ENCODE data around the gene HAT1. TPM values are rescaled to one million over a fixed set of nuclear protein-coding genes. Genes with fewer than 3 reads are reported as not detected.
A peak's percentile ranks its signal among the peaks of the same experiment; 100 is the strongest.

The HAT1 gene
- total RNA-seq, 1 donor from 2014 or later, result 41.2 TPM

GRCh38 chr2:171939058-171939742 lies 16.9 kb downstream of the HAT1 start:
- H3K4me3 Mint-ChIP-seq (ENCODE audit: low read depth), result no peak overlapping the region

GRCh38 chr2:171939743-171940071 lies 17.4 kb downstream of the HAT1 start:
- Mint-ChIP-seq H3K9me3 (ENCODE audit: low read depth) (peaks cover 9% of the 10 kb centered on the region), H3K4me1 (ENCODE audit: low read depth) (peaks cover 3% of the 10 kb centered on the region), H3K4me3 (ENCODE audit: low read depth) (no peak overlapping the region), H3K27ac (peak overlapping the region; percentile 12), H3K27me3 (no peaks in the 10 kb centered on the region), H3K36me3 (ENCODE audit: insufficient read depth) (peaks cover 10% of the 10 kb centered on the region)
- no peak for DNase-seq (ENCODE audit: low spot score, unreplicated experiment)
- TF ChIP-seq CTCF (IDR thresholded peaks at IDR 0.05; ENCODE audit: unreplicated experiment), result no peak

More at GRCh38 chr2:171939058-171939742, 16.9 kb downstream of the HAT1 start:
- H3K27ac Mint-ChIP-seq, result peak overlapping the region; percentile 12
- no peak for TF ChIP-seq CTCF (IDR thresholded peaks at IDR 0.05; ENCODE audit: unreplicated experiment)
- H3K4me1 Mint-ChIP-seq (ENCODE audit: low read depth), result peaks cover 3% of the 10 kb centered on the region
- no peak for DNase-seq (ENCODE audit: low spot score, unreplicated experiment)
- H3K27me3 Mint-ChIP-seq, result no peaks in the 10 kb centered on the region
- peaks cover 12% of the 10 kb centered on the region for H3K36me3 Mint-ChIP-seq (ENCODE audit: insufficient read depth)
- H3K9me3 Mint-ChIP-seq (ENCODE audit: low read depth), result peaks cover 9% of the 10 kb centered on the region

GRCh38 chr2:171941316-171941699 lies 19.0 kb downstream of the HAT1 start:
- Mint-ChIP-seq H3K4me1 (ENCODE audit: low read depth) (peaks cover 3% of the 10 kb centered on the region), H3K36me3 (ENCODE audit: insufficient read depth) (peaks cover 10% of the 10 kb centered on the region), H3K27me3 (no peaks in the 10 kb centered on the region), H3K9me3 (ENCODE audit: low read depth) (peaks cover 9% of the 10 kb centered on the region), H3K27ac (no peak overlapping the region), H3K4me3 (ENCODE audit: low read depth) (no peak overlapping the region)
- DNase-seq (ENCODE audit: low spot score, unreplicated experiment), result no peak
- TF ChIP-seq CTCF (IDR thresholded peaks at IDR 0.05; ENCODE audit: unreplicated experiment), result no peak

- Mint-ChIP-seq H3K27ac (no peak overlapping the region), H3K9me3 (ENCODE audit: low read depth) (peaks cover 9% of the 10 kb centered on the region), H3K27me3 (no peaks in the 10 kb centered on the region), H3K36me3 (ENCODE audit: insufficient read depth) (peaks cover 16% of the 10 kb centered on the region), H3K4me1 (ENCODE audit: low read depth) (peaks cover 3% of the 10 kb centered on the region), H3K4me3 (ENCODE audit: low read depth) (no peak overlapping the region)
- no peak for DNase-seq (ENCODE audit: low spot score, unreplicated experiment)
- TF ChIP-seq CTCF (IDR thresholded peaks at IDR 0.05; ENCODE audit: unreplicated experiment), result no peak
Observed at GRCh38 chr2:171943869-171944268, 21.6 kb downstream of the HAT1 start.

- Mint-ChIP-seq H3K9me3 (ENCODE audit: low read depth) (no peaks in the 10 kb centered on the region), H3K27me3 (no peaks in the 10 kb centered on the region), H3K27ac (no peak overlapping the region), H3K36me3 (ENCODE audit: insufficient read depth) (peaks cover 11% of the 10 kb centered on the region), H3K4me1 (ENCODE audit: low read depth) (no peaks in the 10 kb centered on the region), H3K4me3 (ENCODE audit: low read depth) (no peak overlapping the region)
- TF ChIP-seq CTCF (IDR thresholded peaks at IDR 0.05; ENCODE audit: unreplicated experiment), result no peak
- no peak for DNase-seq (ENCODE audit: low spot score, unreplicated experiment)
Observed at GRCh38 chr2:171952276-171952675, 30.0 kb downstream of the HAT1 start.
